ENCODE data around the gene CENPH. TPM values are rescaled to one million over a fixed set of nuclear protein-coding genes. Genes with fewer than 3 reads are reported as not detected.

Gene CENPH
- total and polyA plus RNA-seq, 2 of the 13 experiments (the other 11 are each of a cell fraction or from before 2014, with no cell fraction given): 11.2 to 28.8 TPM

DNA sequence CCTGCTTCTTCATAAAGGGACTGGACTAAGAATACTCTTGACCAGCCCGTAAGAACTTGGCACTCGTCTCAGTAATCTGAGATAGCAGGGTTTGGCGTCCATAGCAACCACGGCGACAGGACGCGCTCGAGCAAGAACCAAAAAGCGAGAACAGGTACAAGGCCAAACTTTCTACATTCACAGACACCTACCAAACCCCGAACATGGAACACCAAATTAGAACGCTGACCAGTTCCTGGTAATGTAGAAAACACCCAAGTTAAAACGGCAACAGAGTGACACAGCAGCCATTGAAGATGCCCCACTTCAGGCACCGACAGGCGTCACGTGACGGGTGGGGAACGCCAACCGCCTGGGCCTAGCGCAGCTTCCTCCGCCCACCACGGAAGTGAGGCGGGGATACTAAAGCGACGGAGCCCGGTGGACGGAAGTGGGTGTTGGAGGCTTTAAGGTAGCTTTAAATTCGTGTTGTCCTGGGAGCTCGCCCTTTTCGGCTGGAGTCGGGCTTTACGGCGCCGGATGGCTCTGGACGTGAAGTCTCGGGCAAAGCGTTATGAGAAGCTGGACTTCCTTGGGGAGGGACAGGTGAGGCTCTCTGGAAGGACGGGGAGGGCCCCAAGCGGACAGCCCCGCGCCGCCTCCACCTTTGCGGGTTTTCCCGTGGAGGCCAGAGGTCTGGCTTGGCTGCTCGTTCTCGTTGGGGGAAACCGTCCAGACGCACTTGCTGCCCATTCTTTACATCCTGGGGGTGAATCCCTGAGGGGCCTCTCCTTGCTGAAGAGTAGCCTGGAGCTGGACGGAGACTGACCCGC lies 45.3 kb downstream of the CENPH start, which contains the start of gene CDK7 (continued):
- TF ChIP-seq, protein P1, sequence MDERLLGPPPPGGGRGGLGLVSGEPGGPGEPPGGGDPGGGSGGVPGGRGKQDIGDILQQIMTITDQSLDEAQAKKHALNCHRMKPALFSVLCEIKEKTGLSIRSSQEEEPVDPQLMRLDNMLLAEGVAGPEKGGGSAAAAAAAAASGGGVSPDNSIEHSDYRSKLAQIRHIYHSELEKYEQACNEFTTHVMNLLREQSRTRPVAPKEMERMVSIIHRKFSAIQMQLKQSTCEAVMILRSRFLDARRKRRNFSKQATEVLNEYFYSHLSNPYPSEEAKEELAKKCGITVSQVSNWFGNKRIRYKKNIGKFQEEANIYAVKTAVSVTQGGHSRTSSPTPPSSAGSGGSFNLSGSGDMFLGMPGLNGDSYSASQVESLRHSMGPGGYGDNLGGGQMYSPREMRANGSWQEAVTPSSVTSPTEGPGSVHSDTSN (CRISPR knock-in tag; IDR thresholded peaks at IDR 0.05): no peak
- TF ChIP-seq HNRNPL (IDR thresholded peaks at IDR 0.05; ENCODE audit: low read depth, low read length) (0 out of 2 replicates have a peak, but pooled peaks have one; percentile 34), HNF4A (CRISPR knock-in tag; IDR thresholded peaks at IDR 0.05) (no peak), DNMT1 (CRISPR knock-in tag; IDR thresholded peaks at IDR 0.05) (no peak), NFE2L2 (IDR thresholded peaks at IDR 0.05; ENCODE audit: low read length) (no peak), KAT7 (CRISPR knock-in tag; IDR thresholded peaks at IDR 0.05; ENCODE audit: borderline replicate concordance) (peak; percentile 82; the same call in 1 of the 2 replicates), MYC (CRISPR knock-in tag; IDR thresholded peaks at IDR 0.05; ENCODE audit: borderline replicate concordance) (peak; percentile 39; the same call in 1 of the 2 replicates), HNRNPLL (IDR thresholded peaks at IDR 0.05; ENCODE audit: low read depth, low read length, poor library complexity, severe bottlenecking) (peak; percentile 93), TBX2 (CRISPR knock-in tag; IDR thresholded peaks at IDR 0.05; ENCODE audit: borderline replicate concordance) (peak; percentile 70; the same call in 1 of the 2 replicates), HES4 (CRISPR knock-in tag; IDR thresholded peaks at IDR 0.05; ENCODE audit: borderline replicate concordance) (no peak; the same call in 1 of the 2 replicates), NONO (IDR thresholded peaks at IDR 0.05) (no peak), NONO (CRISPR knock-in tag; conservative IDR thresholded peaks at IDR 0.05) (peak; percentile 54; the same call in 1 of the 2 replicates), KDM3A (CRISPR knock-in tag; IDR thresholded peaks at IDR 0.05; ENCODE audit: low read depth) (no peak; the same call in 1 of the 2 replicates), YEATS2 (CRISPR knock-in tag; IDR thresholded peaks at IDR 0.05; ENCODE audit: borderline replicate concordance) (peak; percentile 89)
- TF ChIP-seq, protein P2, sequence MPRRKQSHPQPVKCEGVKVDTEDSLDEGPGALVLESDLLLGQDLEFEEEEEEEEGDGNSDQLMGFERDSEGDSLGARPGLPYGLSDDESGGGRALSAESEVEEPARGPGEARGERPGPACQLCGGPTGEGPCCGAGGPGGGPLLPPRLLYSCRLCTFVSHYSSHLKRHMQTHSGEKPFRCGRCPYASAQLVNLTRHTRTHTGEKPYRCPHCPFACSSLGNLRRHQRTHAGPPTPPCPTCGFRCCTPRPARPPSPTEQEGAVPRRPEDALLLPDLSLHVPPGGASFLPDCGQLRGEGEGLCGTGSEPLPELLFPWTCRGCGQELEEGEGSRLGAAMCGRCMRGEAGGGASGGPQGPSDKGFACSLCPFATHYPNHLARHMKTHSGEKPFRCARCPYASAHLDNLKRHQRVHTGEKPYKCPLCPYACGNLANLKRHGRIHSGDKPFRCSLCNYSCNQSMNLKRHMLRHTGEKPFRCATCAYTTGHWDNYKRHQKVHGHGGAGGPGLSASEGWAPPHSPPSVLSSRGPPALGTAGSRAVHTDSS (CRISPR knock-in tag; conservative IDR thresholded peaks at IDR 0.05): no peak
- TF ChIP-seq, protein P3, sequence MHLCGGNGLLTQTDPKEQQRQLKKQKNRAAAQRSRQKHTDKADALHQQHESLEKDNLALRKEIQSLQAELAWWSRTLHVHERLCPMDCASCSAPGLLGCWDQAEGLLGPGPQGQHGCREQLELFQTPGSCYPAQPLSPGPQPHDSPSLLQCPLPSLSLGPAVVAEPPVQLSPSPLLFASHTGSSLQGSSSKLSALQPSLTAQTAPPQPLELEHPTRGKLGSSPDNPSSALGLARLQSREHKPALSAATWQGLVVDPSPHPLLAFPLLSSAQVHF (CRISPR knock-in tag; IDR thresholded peaks at IDR 0.05): no peak
- TF ChIP-seq, protein P4, sequence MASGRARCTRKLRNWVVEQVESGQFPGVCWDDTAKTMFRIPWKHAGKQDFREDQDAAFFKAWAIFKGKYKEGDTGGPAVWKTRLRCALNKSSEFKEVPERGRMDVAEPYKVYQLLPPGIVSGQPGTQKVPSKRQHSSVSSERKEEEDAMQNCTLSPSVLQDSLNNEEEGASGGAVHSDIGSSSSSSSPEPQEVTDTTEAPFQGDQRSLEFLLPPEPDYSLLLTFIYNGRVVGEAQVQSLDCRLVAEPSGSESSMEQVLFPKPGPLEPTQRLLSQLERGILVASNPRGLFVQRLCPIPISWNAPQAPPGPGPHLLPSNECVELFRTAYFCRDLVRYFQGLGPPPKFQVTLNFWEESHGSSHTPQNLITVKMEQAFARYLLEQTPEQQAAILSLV (CRISPR knock-in tag; IDR thresholded peaks at IDR 0.05; ENCODE audit: borderline replicate concordance): no peak; the same call in 1 of the 2 replicates
- TF ChIP-seq, protein P5, sequence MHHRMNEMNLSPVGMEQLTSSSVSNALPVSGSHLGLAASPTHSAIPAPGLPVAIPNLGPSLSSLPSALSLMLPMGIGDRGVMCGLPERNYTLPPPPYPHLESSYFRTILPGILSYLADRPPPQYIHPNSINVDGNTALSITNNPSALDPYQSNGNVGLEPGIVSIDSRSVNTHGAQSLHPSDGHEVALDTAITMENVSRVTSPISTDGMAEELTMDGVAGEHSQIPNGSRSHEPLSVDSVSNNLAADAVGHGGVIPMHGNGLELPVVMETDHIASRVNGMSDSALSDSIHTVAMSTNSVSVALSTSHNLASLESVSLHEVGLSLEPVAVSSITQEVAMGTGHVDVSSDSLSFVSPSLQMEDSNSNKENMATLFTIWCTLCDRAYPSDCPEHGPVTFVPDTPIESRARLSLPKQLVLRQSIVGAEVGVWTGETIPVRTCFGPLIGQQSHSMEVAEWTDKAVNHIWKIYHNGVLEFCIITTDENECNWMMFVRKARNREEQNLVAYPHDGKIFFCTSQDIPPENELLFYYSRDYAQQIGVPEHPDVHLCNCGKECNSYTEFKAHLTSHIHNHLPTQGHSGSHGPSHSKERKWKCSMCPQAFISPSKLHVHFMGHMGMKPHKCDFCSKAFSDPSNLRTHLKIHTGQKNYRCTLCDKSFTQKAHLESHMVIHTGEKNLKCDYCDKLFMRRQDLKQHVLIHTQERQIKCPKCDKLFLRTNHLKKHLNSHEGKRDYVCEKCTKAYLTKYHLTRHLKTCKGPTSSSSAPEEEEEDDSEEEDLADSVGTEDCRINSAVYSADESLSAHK (CRISPR knock-in tag; IDR thresholded peaks at IDR 0.05; ENCODE audit: borderline replicate concordance): no peak
- TF ChIP-seq, protein P6, sequence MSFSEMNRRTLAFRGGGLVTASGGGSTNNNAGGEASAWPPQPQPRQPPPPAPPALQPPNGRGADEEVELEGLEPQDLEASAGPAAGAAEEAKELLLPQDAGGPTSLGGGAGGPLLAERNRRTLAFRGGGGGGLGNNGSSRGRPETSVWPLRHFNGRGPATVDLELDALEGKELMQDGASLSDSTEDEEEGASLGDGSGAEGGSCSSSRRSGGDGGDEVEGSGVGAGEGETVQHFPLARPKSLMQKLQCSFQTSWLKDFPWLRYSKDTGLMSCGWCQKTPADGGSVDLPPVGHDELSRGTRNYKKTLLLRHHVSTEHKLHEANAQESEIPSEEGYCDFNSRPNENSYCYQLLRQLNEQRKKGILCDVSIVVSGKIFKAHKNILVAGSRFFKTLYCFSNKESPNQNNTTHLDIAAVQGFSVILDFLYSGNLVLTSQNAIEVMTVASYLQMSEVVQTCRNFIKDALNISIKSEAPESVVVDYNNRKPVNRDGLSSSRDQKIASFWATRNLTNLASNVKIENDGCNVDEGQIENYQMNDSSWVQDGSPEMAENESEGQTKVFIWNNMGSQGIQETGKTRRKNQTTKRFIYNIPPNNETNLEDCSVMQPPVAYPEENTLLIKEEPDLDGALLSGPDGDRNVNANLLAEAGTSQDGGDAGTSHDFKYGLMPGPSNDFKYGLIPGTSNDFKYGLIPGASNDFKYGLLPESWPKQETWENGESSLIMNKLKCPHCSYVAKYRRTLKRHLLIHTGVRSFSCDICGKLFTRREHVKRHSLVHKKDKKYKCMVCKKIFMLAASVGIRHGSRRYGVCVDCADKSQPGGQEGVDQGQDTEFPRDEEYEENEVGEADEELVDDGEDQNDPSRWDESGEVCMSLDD (CRISPR knock-in tag; IDR thresholded peaks at IDR 0.05; ENCODE audit: borderline replicate concordance): no peak

Data from HepG2 (cell line).